ENCODE measurements around the gene RASL10A. TPM values are rescaled to one million over a fixed set of nuclear protein-coding genes. Genes with fewer than 3 reads are reported as not detected.

The RASL10A gene
- polyA plus RNA-seq, 1 donor from 2014 or later, result not detected

DNA sequence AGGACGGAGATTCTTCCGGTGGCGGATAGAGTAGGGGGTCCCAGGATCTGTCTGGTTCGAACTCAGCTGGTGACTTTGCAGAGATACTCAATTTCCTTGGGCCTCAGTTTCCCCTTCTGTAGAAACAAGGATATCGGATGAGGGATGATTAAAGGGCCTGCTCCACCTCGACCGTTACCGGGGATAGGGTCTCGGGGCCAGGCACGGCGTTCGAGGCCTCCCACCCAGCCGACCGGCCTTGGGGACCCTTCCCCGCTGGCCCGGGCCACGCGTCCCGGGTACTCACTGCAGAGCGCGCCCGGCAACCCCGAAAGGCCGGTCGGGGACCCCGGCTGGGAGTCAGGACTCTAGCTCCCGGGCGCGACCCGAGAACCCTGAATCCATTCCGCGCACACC, 48.0 kb downstream of the RASL10A start:
- H3K4me1 Mint-ChIP-seq, result peaks cover 24 to 50% (median 38%) of the 10 kb centered on the region in 3 donors
- peak overlapping the region; percentile 98 to 100 (median 99) for H3K27ac Mint-ChIP-seq
- no peaks in the 10 kb centered on the region for H3K27me3 Mint-ChIP-seq
- peaks cover 8% of the 10 kb centered on the region for H3K36me3 Mint-ChIP-seq
- peak overlapping the region; percentile 94 to 99 (median 98) for H3K4me3 Mint-ChIP-seq
- no peaks in the 10 kb centered on the region for H3K9me3 Mint-ChIP-seq

DNA sequence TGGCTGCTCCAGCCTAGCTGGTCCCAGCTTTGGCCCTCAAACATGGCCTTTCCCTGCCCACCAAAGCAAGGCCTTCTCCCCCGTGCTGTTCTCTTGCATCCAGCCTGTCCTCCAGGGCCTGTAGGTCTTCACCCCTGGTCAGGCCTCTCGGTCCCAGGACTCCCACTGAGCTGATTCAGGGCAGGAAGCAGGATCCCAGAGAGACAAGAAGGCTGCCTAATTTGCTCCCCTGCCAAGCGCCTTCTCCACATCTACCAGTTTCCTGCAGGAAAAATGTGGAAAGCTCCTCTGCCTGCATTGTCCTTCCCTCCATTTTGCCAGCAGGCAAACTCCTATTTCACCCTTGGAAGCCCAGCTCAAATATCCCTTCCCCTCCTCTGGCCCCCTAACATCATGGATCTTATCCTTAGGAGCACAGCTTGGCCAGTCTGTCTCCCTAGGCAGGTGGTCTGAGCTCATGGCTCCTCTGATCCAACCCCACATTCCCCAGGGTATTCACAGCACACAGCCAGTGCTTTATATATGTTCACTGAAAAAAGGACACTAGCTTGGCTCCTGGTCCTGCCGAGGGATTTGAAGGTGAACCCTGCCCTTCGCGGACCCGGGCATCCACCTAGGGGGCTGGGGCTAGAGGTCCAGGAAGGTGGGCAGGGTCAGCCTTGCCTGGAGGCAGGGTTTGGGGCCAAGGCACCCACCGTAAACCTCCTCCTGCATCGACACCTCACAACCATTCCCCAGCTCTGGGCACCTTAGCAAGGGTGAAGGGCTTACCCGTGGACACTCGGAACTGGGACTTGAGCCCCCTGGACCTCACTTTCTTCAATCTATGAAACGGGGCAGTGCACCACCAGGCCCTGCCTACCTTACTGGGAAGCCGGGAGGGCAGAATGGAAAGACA, 48.7 kb downstream of the RASL10A start:
- H3K4me3 Mint-ChIP-seq, result peak overlapping the region; percentile 94 to 99 (median 98)

DNA sequence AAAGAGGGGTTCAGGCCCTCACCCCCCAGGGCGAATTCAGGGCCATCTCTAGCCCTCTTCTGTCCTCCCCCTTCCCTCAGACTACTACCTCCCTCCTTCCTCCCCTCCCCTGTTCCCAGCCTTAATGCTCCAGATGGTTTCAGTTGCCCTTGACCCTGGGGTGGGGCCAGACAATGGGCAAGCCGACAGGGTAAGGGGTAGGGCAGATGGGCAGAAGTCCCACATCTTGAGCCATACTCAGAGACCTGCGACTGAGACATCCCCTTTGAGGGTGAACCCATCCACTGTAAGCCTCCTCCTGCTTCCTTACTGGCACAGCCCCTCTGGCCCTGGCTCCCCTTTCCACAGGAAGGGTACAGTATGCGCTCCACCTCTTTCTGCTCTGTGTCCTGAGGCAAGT, 49.6 kb downstream of the RASL10A start:
- Mint-ChIP-seq H3K36me3 (peaks cover 8% of the 10 kb centered on the region), H3K4me1 (peaks cover 16 to 38% (median 23%) of the 10 kb centered on the region in 3 donors), H3K9me3 (no peaks in the 10 kb centered on the region), H3K27ac (peak overlapping the region in 1 of 3 donors; percentile 63), H3K4me3 (peak overlapping the region in 2 of 4 donors; percentile 29 to 98), H3K27me3 (no peaks in the 10 kb centered on the region)

More for the DNA sequence above, 48.7 kb downstream of the RASL10A start:
- no peaks in the 10 kb centered on the region for H3K27me3 Mint-ChIP-seq
- H3K9me3 Mint-ChIP-seq, result no peaks in the 10 kb centered on the region
- H3K36me3 Mint-ChIP-seq, result peaks cover 8% of the 10 kb centered on the region
- H3K4me1 Mint-ChIP-seq, result peaks cover 21 to 47% (median 31%) of the 10 kb centered on the region in 3 donors
- peak overlapping the region; percentile 63 to 99 (median 98) for H3K27ac Mint-ChIP-seq

DNA sequence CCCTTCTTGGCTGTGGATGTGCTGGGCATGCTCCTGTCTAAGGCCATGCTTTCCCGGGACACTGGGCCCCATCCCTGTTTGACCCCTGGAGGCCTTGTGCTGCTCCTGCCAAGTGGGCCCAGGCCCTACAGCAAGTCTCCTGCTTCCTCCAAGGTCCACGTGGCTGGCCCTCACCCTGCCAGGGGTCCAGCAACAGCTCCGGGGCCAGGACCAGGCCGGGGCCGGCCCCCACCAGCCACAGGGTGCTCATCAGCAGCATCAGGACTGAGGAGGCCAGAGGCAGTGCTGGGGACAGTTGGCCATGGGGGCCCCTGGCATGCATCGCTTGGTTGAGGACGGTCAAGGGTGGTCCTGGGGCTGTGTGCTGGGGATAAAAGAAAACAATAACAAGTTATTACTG, 50.2 kb downstream of the RASL10A start:
- peaks cover 9 to 32% (median 17%) of the 10 kb centered on the region in 3 donors for H3K4me1 Mint-ChIP-seq
- H3K36me3 Mint-ChIP-seq, result peaks cover 8% of the 10 kb centered on the region
- no peaks in the 10 kb centered on the region for H3K9me3 Mint-ChIP-seq
- H3K4me3 Mint-ChIP-seq, result peak overlapping the region in 1 of 4 donors; percentile 98
- no peaks in the 10 kb centered on the region for H3K27me3 Mint-ChIP-seq
- no peak overlapping the region for H3K27ac Mint-ChIP-seq

DNA sequence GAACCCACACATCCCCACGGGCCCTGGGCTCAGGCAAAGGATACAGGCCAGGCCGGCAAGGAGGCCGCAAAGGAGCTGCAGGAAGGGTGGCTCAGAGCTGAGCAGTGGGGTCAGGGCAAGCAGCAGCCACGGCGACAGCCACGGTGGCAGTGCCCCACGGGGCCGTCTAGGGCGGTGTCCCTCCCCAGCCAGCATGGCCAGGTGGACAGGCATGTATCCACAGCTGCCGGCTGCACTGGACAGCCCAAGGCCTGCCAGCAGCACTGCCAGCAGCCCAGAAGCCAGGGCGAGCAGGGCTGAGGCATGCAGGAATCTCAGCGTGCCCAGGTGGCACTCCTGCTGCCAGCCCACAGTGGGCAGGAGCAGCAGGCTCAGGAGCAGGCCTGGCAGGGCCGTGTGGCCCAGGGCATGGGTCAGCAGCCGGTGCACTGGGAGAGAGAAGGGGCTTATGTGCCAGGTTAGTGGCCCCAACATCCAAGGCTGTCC, 51.7 kb downstream of the RASL10A start:
- Mint-ChIP-seq H3K27me3 (no peaks in the 10 kb centered on the region), H3K4me3 (no peak overlapping the region), H3K4me1 (peaks cover 6 to 17% (median 7%) of the 10 kb centered on the region in 3 donors), H3K9me3 (no peaks in the 10 kb centered on the region), H3K27ac (no peak overlapping the region), H3K36me3 (peaks cover 5% of the 10 kb centered on the region)

Other genes with a start within 250 kb of the RASL10A start
- not detected for gene KREMEN1, start 242.7 kb downstream of the RASL10A start, polyA plus RNA-seq
- not detected for gene EMID1, start 109.8 kb downstream of the RASL10A start, polyA plus RNA-seq
- gene RHBDD3, start 47.7 kb downstream of the RASL10A start, polyA plus RNA-seq, result 9.7 TPM
- gene EWSR1, start 47.4 kb downstream of the RASL10A start, polyA plus RNA-seq, result 211 TPM
- gene GAS2L1, start 9.0 kb downstream of the RASL10A start, polyA plus RNA-seq, result 0.46 TPM
- gene AP1B1, start 72.9 kb upstream of the RASL10A start, polyA plus RNA-seq, result 45.9 TPM
- gene RFPL1, start 122.9 kb upstream of the RASL10A start, polyA plus RNA-seq, result not detected
- 0.98 TPM for gene NEFH, start 164.5 kb upstream of the RASL10A start, polyA plus RNA-seq
- gene THOC5, start 238.1 kb upstream of the RASL10A start, polyA plus RNA-seq, result 30.1 TPM